ENCODE measurements around the gene MYO9B. TPM values are rescaled to one million over a fixed set of nuclear protein-coding genes. Genes with fewer than 3 reads are reported as not detected.
A peak's percentile ranks its signal among the peaks of the same experiment; 100 is the strongest.
"Not testable (repeated sequence)": the region's sequence is repeated elsewhere in the genome, so short reads cannot be mapped to it uniquely, and the experiment has no call there.

Gene MYO9B
- polyA plus RNA-seq, 3 donors, result 49.3 to 61.7 (median 58.0) TPM

- DNase-seq (ENCODE audit: extremely low read depth in 1 of 11, low read depth in 9 of 11, low spot score in 4 of 11), result no peak
These were observed 6.4 kb downstream of the MYO9B start for GRCh38 chr19:17081672-17082630.

- no peak for DNase-seq (ENCODE audit: extremely low read depth in 1 of 11, low read depth in 9 of 11, low spot score in 4 of 11)
These were observed 10.5 kb downstream of the MYO9B start for GRCh38 chr19:17086120-17086519.

DNA sequence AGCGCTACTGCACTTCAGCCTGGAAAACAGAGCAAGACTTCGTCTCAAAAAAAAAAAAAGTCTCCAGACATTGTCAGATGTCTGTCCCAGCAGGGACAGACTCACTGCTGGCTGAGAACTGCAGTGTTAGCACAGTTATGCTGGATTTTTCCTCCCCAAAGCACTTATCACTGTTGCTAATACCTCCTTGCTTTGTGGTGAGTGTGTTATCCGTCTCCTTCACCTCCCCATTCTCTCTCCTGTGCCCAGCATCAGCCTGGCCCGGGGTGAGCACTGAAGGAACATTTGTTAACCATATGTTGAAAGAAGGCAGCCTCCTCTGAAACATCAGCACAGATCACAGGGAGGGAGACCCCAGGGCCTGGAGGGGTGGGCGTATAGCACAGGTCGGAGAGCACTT, 11.3 kb downstream of the MYO9B start:
- DNase-seq (ENCODE audit: extremely low read depth in 1 of 11, low read depth in 9 of 11, low spot score in 4 of 11), result no peak

- no peak for DNase-seq (ENCODE audit: extremely low read depth in 1 of 11, low read depth in 9 of 11, low spot score in 4 of 11)
These were observed 13.0 kb downstream of the MYO9B start for GRCh38 chr19:17088552-17088951.

DNA sequence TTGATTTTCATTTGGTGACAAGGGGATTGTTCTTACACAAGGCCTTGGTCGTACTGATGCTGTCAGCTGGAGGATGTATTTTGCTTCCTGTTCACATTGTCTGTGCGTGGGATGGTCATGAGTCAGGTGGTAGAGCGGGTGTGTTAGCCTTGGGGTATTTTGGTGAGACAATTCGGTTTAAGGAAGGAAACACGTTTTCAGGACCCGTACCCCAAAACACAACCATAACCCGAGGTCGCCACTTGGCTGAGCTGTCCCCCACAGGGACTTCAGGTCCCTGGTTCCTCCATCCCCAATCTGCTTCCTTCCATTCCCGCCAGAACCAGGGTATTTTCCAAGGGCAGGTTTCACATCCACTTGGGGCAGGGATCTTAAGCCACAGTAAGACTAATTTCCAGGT, 15.0 kb downstream of the MYO9B start:
- no peak for DNase-seq (ENCODE audit: extremely low read depth in 1 of 11, low read depth in 9 of 11, low spot score in 4 of 11)

DNA sequence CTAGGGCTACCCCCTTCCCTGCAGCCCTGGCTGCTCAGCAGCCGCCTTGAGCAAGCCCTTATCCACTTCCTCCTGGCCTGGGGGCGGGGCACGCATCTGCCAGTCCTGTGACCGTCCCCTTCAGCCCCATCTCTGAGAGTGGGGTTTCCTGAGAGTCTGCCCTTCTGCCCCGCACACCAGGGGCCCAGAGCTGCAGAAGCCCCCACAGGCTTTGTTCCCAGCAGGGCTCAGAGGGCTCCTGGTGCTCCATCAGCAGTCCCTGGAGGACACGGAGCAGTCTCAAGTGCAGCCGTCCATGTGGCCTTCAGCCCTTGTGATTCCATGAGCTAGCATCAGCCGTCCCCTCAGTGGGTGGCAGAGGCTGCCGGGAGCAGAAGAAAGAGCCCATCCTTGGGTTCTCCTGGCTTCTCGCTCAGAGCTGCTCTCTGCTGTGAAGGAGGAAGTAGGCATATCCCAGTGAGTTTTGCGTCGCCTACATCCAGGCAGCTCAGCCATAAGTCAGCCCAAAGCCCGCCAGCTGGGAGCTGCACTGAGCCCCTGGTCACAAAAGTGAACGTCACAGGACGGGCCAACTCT, 16.3 kb downstream of the MYO9B start:
- no peak for DNase-seq (ENCODE audit: extremely low read depth in 1 of 11, low read depth in 9 of 11, low spot score in 4 of 11)

- DNase-seq (ENCODE audit: extremely low read depth in 1 of 11, low read depth in 9 of 11, low spot score in 4 of 11), result no peak
These were observed 17.1 kb downstream of the MYO9B start for GRCh38 chr19:17092696-17093095.

GRCh38 chr19:17094694-17095093, 19.1 kb downstream of the MYO9B start:
- DNase-seq (ENCODE audit: extremely low read depth in 1 of 11, low read depth in 9 of 11, low spot score in 4 of 11), result not testable (repeated sequence)

GRCh38 chr19:17095141-17095919, 19.8 kb downstream of the MYO9B start:
- DNase-seq (ENCODE audit: extremely low read depth in 1 of 11, low read depth in 9 of 11, low spot score in 4 of 11), result no peak

- DNase-seq (ENCODE audit: extremely low read depth in 1 of 11, low read depth in 9 of 11, low spot score in 4 of 11), result no peak
These were observed 22.1 kb downstream of the MYO9B start for GRCh38 chr19:17097593-17098126.

GRCh38 chr19:17098326-17098725, 22.7 kb downstream of the MYO9B start:
- no peak for DNase-seq (ENCODE audit: extremely low read depth in 1 of 11, low read depth in 9 of 11, low spot score in 4 of 11)

- DNase-seq (ENCODE audit: extremely low read depth in 1 of 11, low read depth in 9 of 11, low spot score in 4 of 11), result no peak
These were observed 26.4 kb downstream of the MYO9B start for GRCh38 chr19:17101686-17102628.

DNA sequence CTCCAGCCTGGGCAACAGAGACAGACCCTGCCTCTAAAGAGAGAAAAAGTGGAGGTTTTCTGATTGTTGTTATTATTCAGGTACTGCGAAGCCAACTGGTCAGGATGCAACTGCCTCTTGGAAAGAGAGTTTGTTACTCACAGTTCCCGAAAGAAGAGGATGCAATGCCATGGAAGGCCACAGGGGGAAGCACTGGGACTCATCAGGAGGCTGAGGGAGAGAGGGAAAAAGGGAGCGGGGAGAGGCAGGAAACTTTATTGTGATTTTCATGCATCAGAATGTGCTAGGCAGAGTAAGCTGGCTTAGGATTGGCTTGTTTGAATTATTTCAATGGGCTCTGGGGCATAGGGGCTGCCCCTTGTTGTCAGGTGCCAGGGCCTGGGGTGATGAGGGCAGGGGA, 27.6 kb downstream of the MYO9B start:
- no peak for DNase-seq (ENCODE audit: extremely low read depth in 1 of 11, low read depth in 9 of 11, low spot score in 4 of 11)

GRCh38 chr19:17104679-17105078, 29.1 kb downstream of the MYO9B start:
- DNase-seq (ENCODE audit: extremely low read depth in 1 of 11, low read depth in 9 of 11, low spot score in 4 of 11), result no peak

GRCh38 chr19:17105556-17105955, 30.0 kb downstream of the MYO9B start:
- DNase-seq (ENCODE audit: extremely low read depth in 1 of 11, low read depth in 9 of 11, low spot score in 4 of 11), result no peak

- not testable (repeated sequence) for DNase-seq (ENCODE audit: extremely low read depth in 1 of 11, low read depth in 9 of 11, low spot score in 4 of 11)
These were observed 31.4 kb downstream of the MYO9B start for GRCh38 chr19:17106964-17107363.

GRCh38 chr19:17107546-17108452, 32.2 kb downstream of the MYO9B start:
- peak in 7 of 11 donors; percentile 22 to 54 (median 43) for DNase-seq (ENCODE audit: extremely low read depth in 1 of 11, low read depth in 9 of 11, low spot score in 4 of 11)

GRCh38 chr19:17108453-17108784, 32.8 kb downstream of the MYO9B start:
- no peak for DNase-seq (ENCODE audit: extremely low read depth in 1 of 11, low read depth in 9 of 11, low spot score in 4 of 11)

Data from renal cortex interstitium (tissue), 11 donors.